GM12892 (cell line): ENCODE measurements around the gene GCK.
"Not testable (repeated sequence)": the region's sequence is repeated elsewhere in the genome, so short reads cannot be mapped to it uniquely, and the experiment has no call there.

Source experiments
- DNase-seq: peaks from one replicate; pipeline ENCODE4 v3.0.0; 2011; ENCODE audit not compliant: insufficient read length
- FAIRE-seq: peaks from 2 replicates; lab custom pipeline; 2011; peaks lifted over from hg19 to GRCh38; lab: Jason Lieb, UNC
- POLR2A ChIP-seq: IDR thresholded peaks from 2 replicates; pipeline ENCODE4 v1.6.1; 2011; ENCODE audit warnings: low read depth, low read length, control low read depth
- POLR2AphosphoS5 ChIP-seq: IDR thresholded peaks from 2 replicates; pipeline ENCODE4 v1.6.1; 2011; ENCODE audit warnings: low read depth, low read length, control low read depth
- TAF1 ChIP-seq: IDR thresholded peaks from 2 replicates; pipeline ENCODE4 v1.6.1; 2011; ENCODE audit warnings: low read depth, mild to moderate bottlenecking, control low read depth, low read length, borderline replicate concordance

GCK gene

GRCh38 chr7:44213877-44214388, 24.7 kb upstream of the GCK start:
- DNase-seq (peak; percentile 36), FAIRE-seq (no peak)
- TF ChIP-seq TAF1 (no peak), POLR2A (no peak), POLR2AphosphoS5 (no peak; the same call in 1 of the 2 replicates)

- no peak for FAIRE-seq
- DNase-seq, result no peak
- TF ChIP-seq POLR2AphosphoS5, result peak; percentile 34; the same call in 1 of the 2 replicates
- no peak for TF ChIP-seq POLR2A
Measured at GRCh38 chr7:44213206-44213876, 24.1 kb upstream of the GCK start.

- DNase-seq (no peak), FAIRE-seq (no peak)
- no peak for TF ChIP-seq POLR2AphosphoS5
- no peak for TF ChIP-seq POLR2A
- TF ChIP-seq TAF1, result no peak
Measured at GRCh38 chr7:44212581-44213184, 23.4 kb upstream of the GCK start.

- DNase-seq, result no peak
- TF ChIP-seq POLR2A, result no peak
- TF ChIP-seq POLR2AphosphoS5, result no peak
- no peak for TF ChIP-seq TAF1
- FAIRE-seq, result no peak
Measured at GRCh38 chr7:44212018-44212417, 22.8 kb upstream of the GCK start.

GRCh38 chr7:44211126-44211675, 22.0 kb upstream of the GCK start:
- no peak for TF ChIP-seq POLR2AphosphoS5
- TF ChIP-seq POLR2A, result no peak
- TF ChIP-seq TAF1, result no peak
- FAIRE-seq (no peak), DNase-seq (no peak)

GRCh38 chr7:44210107-44210506, 20.9 kb upstream of the GCK start:
- TF ChIP-seq POLR2AphosphoS5, result no peak
- TF ChIP-seq POLR2A, result no peak
- no peak for TF ChIP-seq TAF1
- DNase-seq (no peak), FAIRE-seq (no peak)

- FAIRE-seq, result no peak
- TF ChIP-seq POLR2A, result no peak
Measured at GRCh38 chr7:44208085-44208484, 18.8 kb upstream of the GCK start.

GRCh38 chr7:44206008-44206407, 16.8 kb upstream of the GCK start:
- FAIRE-seq (no peak), DNase-seq (no peak)
- TF ChIP-seq POLR2A, result no peak
- no peak for TF ChIP-seq TAF1
- TF ChIP-seq POLR2AphosphoS5, result no peak

More at GRCh38 chr7:44208085-44208484, 18.8 kb upstream of the GCK start:
- no peak for DNase-seq

- no peak for TF ChIP-seq TAF1
- no peak for TF ChIP-seq POLR2AphosphoS5
- no peak for TF ChIP-seq POLR2A
- FAIRE-seq (no peak), DNase-seq (no peak)
Measured at GRCh38 chr7:44201813-44202212, 12.6 kb upstream of the GCK start.

GRCh38 chr7:44200699-44201461, 11.6 kb upstream of the GCK start, which contains the start of gene YKT6:
Gene YKT6, plus strand, starts transcription at chr7:44200978. Its CDS starts 158 bp downstream, at chr7:44201136.
- DNase-seq (peak; percentile 99), FAIRE-seq (peak; percentile 99)
- peak; percentile 90 for TF ChIP-seq POLR2A
- TF ChIP-seq POLR2AphosphoS5, result peak; percentile 82
- peak; percentile 94 for TF ChIP-seq TAF1

GRCh38 chr7:44200163-44200562, 10.9 kb upstream of the GCK start:
- DNase-seq, FAIRE-seq: not testable (repeated sequence)

- DNase-seq, result no peak
- TF ChIP-seq POLR2AphosphoS5 (no peak), TAF1 (no peak), POLR2A (no peak)
- FAIRE-seq, result no peak
Measured at GRCh38 chr7:44197474-44197873, 8.2 kb upstream of the GCK start.
